Measurements from ENCODE around the gene CSMD2. TPM values are rescaled to one million over a fixed set of nuclear protein-coding genes. Genes with fewer than 3 reads are reported as not detected.

The CSMD2 gene
- total and polyA plus RNA-seq, 2 of the 8 experiments (the other 6 are each of a cell fraction or from before 2014, with no cell fraction given): 7.0 to 14.7 TPM

- TF ChIP-seq CHD7 (IDR thresholded peaks at IDR 0.05; ENCODE audit: insufficient replicate concordance, low read length): no peak
Measured at GRCh38 chr1:34087986-34088385, 77.0 kb downstream of the CSMD2 start (continued).
